MM.1S (cell line): ENCODE data around the gene NELL1.

ENCODE experiments used
- DNase-seq: peaks from one replicate; pipeline ENCODE4 v3.0.0-alpha.2; 2015
- H2AFZ ChIP-seq: fragments of 300-600 bp; sonication (generic); 2 replicates; pipeline ENCODE4 v1.6.0; 2016; ENCODE audit warnings: antibody characterized with exemption, low read length
- H3F3A ChIP-seq: fragments of 300-600 bp; sonication (generic); 2 replicates; pipeline ENCODE4 v1.6.1; 2016; ENCODE audit warnings: mild to moderate bottlenecking, antibody characterized with exemption, low read length, moderate library complexity, mixed read lengths; ENCODE audit not compliant: insufficient read depth
- H3K27ac ChIP-seq: fragments of 300-600 bp; sonication (generic); 2 replicates; pipeline ENCODE4 v1.5.1; 2016; ENCODE audit warnings: mild to moderate bottlenecking, low read length
- H3K27me3 ChIP-seq: fragments of 300-600 bp; sonication (generic); replicated peaks from 2 replicates; pipeline ENCODE4 v1.6.0; 2016; ENCODE audit warnings: low read length; ENCODE audit not compliant: insufficient read depth
- H3K36me3 ChIP-seq: fragments of 300-600 bp; sonication (generic); replicated peaks from 2 replicates; pipeline ENCODE4 v1.6.1; 2016; ENCODE audit warnings: mild to moderate bottlenecking, low read length, mixed read lengths; ENCODE audit not compliant: insufficient read depth
- H3K4me1 ChIP-seq: fragments of 300-600 bp; sonication (generic); 2 replicates; pipeline ENCODE4 v1.6.1; 2016; ENCODE audit warnings: low read length, mixed read lengths
- H3K4me2 ChIP-seq: fragments of 300-600 bp; sonication (generic); 2 replicates; pipeline ENCODE4 v1.6.0; 2016; ENCODE audit warnings: low read depth, low read length
- H3K4me3 ChIP-seq: fragments of 300-600 bp; sonication (generic); 2 replicates; pipeline ENCODE4 v1.5.1; 2016; ENCODE audit warnings: low read length, mixed read lengths
- H3K79me2 ChIP-seq: fragments of 300-600 bp; sonication (generic); 2 replicates; pipeline ENCODE4 v1.6.1; 2016; ENCODE audit warnings: mixed run types, low read length, mixed read lengths
- H3K9ac ChIP-seq: fragments of 300-600 bp; sonication (generic); 2 replicates; pipeline ENCODE4 v1.6.1; 2016; ENCODE audit warnings: low read length, mixed read lengths
- H3K9me2 ChIP-seq: fragments of 300-600 bp; sonication (generic); replicated peaks from 2 replicates; pipeline ENCODE4 v1.6.1; 2016; ENCODE audit warnings: mild to moderate bottlenecking, low read length, mixed read lengths; ENCODE audit not compliant: insufficient read depth
- H3K9me3 ChIP-seq: fragments of 300-600 bp; sonication (generic); replicated peaks from 2 replicates; pipeline ENCODE4 v1.6.1; 2016; ENCODE audit warnings: mild to moderate bottlenecking, low read length, mixed read lengths; ENCODE audit not compliant: insufficient read depth
- H4K20me1 ChIP-seq: fragments of 300-600 bp; sonication (generic); 2 replicates; pipeline ENCODE4 v1.6.1; 2016; ENCODE audit warnings: mild to moderate bottlenecking, low read length, moderate library complexity, mixed read lengths; ENCODE audit not compliant: insufficient read depth
- CTCF ChIP-seq: fragments of 300-600 bp; sonication (generic); IDR thresholded peaks from 2 replicates; pipeline ENCODE4 v1.5.1; 2016; ENCODE audit warnings: antibody characterized with exemption, low read length, mixed read lengths
- EZH2 ChIP-seq: fragments of 300-600 bp; sonication (generic); optimal IDR thresholded peaks from 2 replicates; pipeline ENCODE3; 2017; ENCODE audit warnings: low read depth, mild to moderate bottlenecking, antibody characterized with exemption, low read length, mixed read lengths
- EZH2phosphoT487 ChIP-seq: fragments of 300-600 bp; sonication (generic); IDR thresholded peaks from 2 replicates; pipeline ENCODE4 v1.6.1; 2018; ENCODE audit warnings: antibody characterized with exemption, low read length

NELL1 gene

GRCh38 chr11:21465920-21466319, 796.5 kb downstream of the NELL1 start:
- H2AFZ ChIP-seq, result no peak overlapping the region
- H3K27me3 ChIP-seq, result no peaks in the 10 kb centered on the region
- H3K36me3 ChIP-seq, result no peaks in the 10 kb centered on the region
- no peak overlapping the region for H3K9ac ChIP-seq
- no peak for TF ChIP-seq EZH2phosphoT487
- no peak for TF ChIP-seq CTCF
- H3K4me3 ChIP-seq, result no peak overlapping the region
- H3K4me1 ChIP-seq, result 0 out of 2 replicates have a peak, but pooled peaks cover 4% of the 10 kb centered on the region
- H3K9me3 ChIP-seq, result no peaks in the 10 kb centered on the region
- H3K4me2 ChIP-seq, result no peak overlapping the region
- no peaks in the 10 kb centered on the region for H4K20me1 ChIP-seq
- H3K79me2 ChIP-seq, result no peaks in the 10 kb centered on the region
- no peaks in the 10 kb centered on the region for H3F3A ChIP-seq
- DNase-seq, result no peak
- no peak overlapping the region for H3K27ac ChIP-seq
- H3K9me2 ChIP-seq, result no peaks in the 10 kb centered on the region

- H3K36me3 ChIP-seq, result no peaks in the 10 kb centered on the region
- H2AFZ ChIP-seq, result no peak overlapping the region
- H3K4me1 ChIP-seq, result peaks cover 9% of the 10 kb centered on the region; the same call in 1 of the 2 replicates
- no peaks in the 10 kb centered on the region for H3K79me2 ChIP-seq
- no peaks in the 10 kb centered on the region for H3K27me3 ChIP-seq
- no peak overlapping the region for H3K27ac ChIP-seq
- no peaks in the 10 kb centered on the region for H3F3A ChIP-seq
- no peak for DNase-seq
- H3K9ac ChIP-seq, result no peak overlapping the region
- no peaks in the 10 kb centered on the region for H4K20me1 ChIP-seq
- H3K4me3 ChIP-seq, result no peak overlapping the region
- no peaks in the 10 kb centered on the region for H3K9me2 ChIP-seq
- no peak overlapping the region for H3K4me2 ChIP-seq
- TF ChIP-seq EZH2 (no peak), EZH2phosphoT487 (no peak), CTCF (no peak)
- no peaks in the 10 kb centered on the region for H3K9me3 ChIP-seq
Measured at GRCh38 chr11:21470521-21470920, 801.1 kb downstream of the NELL1 start.

GRCh38 chr11:21472261-21472660, 802.9 kb downstream of the NELL1 start:
- no peaks in the 10 kb centered on the region for H3K27me3 ChIP-seq
- H4K20me1 ChIP-seq, result no peaks in the 10 kb centered on the region
- DNase-seq, result no peak
- H3K27ac ChIP-seq, result no peak overlapping the region
- H3K4me3 ChIP-seq, result no peak overlapping the region
- H3K79me2 ChIP-seq, result no peaks in the 10 kb centered on the region
- no peaks in the 10 kb centered on the region for H3F3A ChIP-seq
- H3K4me1 ChIP-seq, result peaks cover 5% of the 10 kb centered on the region; the same call in 1 of the 2 replicates
- H2AFZ ChIP-seq, result no peak overlapping the region
- H3K36me3 ChIP-seq, result no peaks in the 10 kb centered on the region
- no peaks in the 10 kb centered on the region for H3K9me2 ChIP-seq
- TF ChIP-seq CTCF (no peak), EZH2 (no peak), EZH2phosphoT487 (no peak)
- H3K4me2 ChIP-seq, result no peak overlapping the region
- H3K9ac ChIP-seq, result no peak overlapping the region
- no peaks in the 10 kb centered on the region for H3K9me3 ChIP-seq
